Ishikawa (cell line): Measurements from ENCODE around the gene USP2.

Source experiments
- EP300 ChIP-seq: IDR thresholded peaks from 2 replicates; pipeline ENCODE4 v1.6.1; 2012; ENCODE audit warnings: borderline replicate concordance
- TEAD4 ChIP-seq: IDR thresholded peaks from 2 replicates; pipeline ENCODE4 v1.6.1; 2012

- TF ChIP-seq EP300, result no peak
- TF ChIP-seq TEAD4, result no peak
Observed at GRCh38 chr11:119371067-119371601, 10.4 kb downstream of the USP2 start.
